Mammary epithelial cell (primary cell): ENCODE measurements around the gene CNTNAP1.

ENCODE experiments used
- CTCF ChIP-seq, 2 donors: IDR thresholded peaks in 1 of 2; conservative IDR thresholded peaks in 1 of 2; 2 replicates each; pipeline ENCODE4 v1.5.1; 2011 to 2012; ENCODE audit warnings: inconsistent platforms in 2 of 2, low read length in 2 of 2, mild to moderate bottlenecking in 2 of 2, control low read depth in 1 of 2, low read depth in 1 of 2; ENCODE audit not compliant: insufficient read depth in 1 of 2; ENCODE audit errors: extremely low read depth in 1 of 2
- EZH2 ChIP-seq: IDR thresholded peaks from 2 replicates; pipeline ENCODE4 v1.6.1; 2012; ENCODE audit warnings: low read length, inconsistent platforms, borderline replicate concordance

GRCh38 chr17:42675965-42676423 is 6.3 kb upstream of the CNTNAP1 start:
- no peak for TF ChIP-seq CTCF (conservative IDR thresholded peaks at IDR 0.05 in 1 of 2, IDR thresholded peaks at IDR 0.05 in 1 of 2; ENCODE audit: extremely low read depth in 1 of 2, insufficient read depth in 1 of 2, low read depth in 1 of 2, low read length in 2 of 2)
- no peak for TF ChIP-seq EZH2
